OCI-LY3 (cell line): ENCODE data around the gene LYPD6B.

Experiments
- H2AFZ ChIP-seq: fragments of 200-600, 300-600 bp; shearing (Covaris generic); 2 replicates; pipeline ENCODE4 v1.6.0; 2014; ENCODE audit warnings: antibody characterized with exemption, low read depth, low read length
- H3K27ac ChIP-seq: fragments of 200-600, 300-600 bp; sonication (generic); 2 replicates; pipeline ENCODE4 v1.5.1; 2014; ENCODE audit warnings: mild to moderate bottlenecking, low read length, moderate library complexity, mixed read lengths
- H3K27me3 ChIP-seq: fragments of 200-600, 300-600 bp; sonication (generic); 2 replicates; pipeline ENCODE4 v1.6.1; 2014; ENCODE audit warnings: low read depth, low read length, mixed read lengths
- H3K36me3 ChIP-seq: fragments of 200-600, 300-600 bp; sonication (generic); replicated peaks from 2 replicates; pipeline ENCODE3; 2014; ENCODE audit warnings: low read depth, low read length, mixed read lengths
- H3K4me1 ChIP-seq: fragments of 300-600, 200-600 bp; sonication (generic); 2 replicates; pipeline ENCODE4 v1.6.1; 2014; ENCODE audit warnings: low read length, mixed read lengths
- H3K4me2 ChIP-seq: fragments of 200-600, 300-600 bp; sonication (generic); 2 replicates; pipeline ENCODE4 v1.6.1; 2014; ENCODE audit warnings: low read length, mixed read lengths
- H3K4me3 ChIP-seq: fragments of 300-600, 200-600 bp; sonication (generic); 2 replicates; pipeline ENCODE4 v1.5.1; 2014; ENCODE audit warnings: antibody characterized with exemption, mild to moderate bottlenecking, low read length, moderate library complexity
- H3K79me2 ChIP-seq: fragments of 300-600, 200-600 bp; shearing (Covaris generic); 2 replicates; pipeline ENCODE4 v1.6.1; 2014; ENCODE audit warnings: mild to moderate bottlenecking, low read length, mixed read lengths
- H3K9ac ChIP-seq: fragments of 300-600, 200-600 bp; shearing (Covaris generic); 2 replicates; pipeline ENCODE4 v1.6.0; 2014; ENCODE audit warnings: mild to moderate bottlenecking, low read length, moderate library complexity
- H3K9me3 ChIP-seq: fragments of 200-600, 300-600 bp; shearing (Covaris generic); 2 replicates; pipeline ENCODE4 v1.6.1; 2014; ENCODE audit warnings: low read length, mixed read lengths; ENCODE audit not compliant: insufficient read depth
- H4K20me1 ChIP-seq: fragments of 200-600, 300-600 bp; sonication (generic); 2 replicates; pipeline ENCODE4 v1.6.1; 2016; ENCODE audit warnings: low read length, mixed read lengths; ENCODE audit not compliant: insufficient read depth
- CTCF ChIP-seq: fragments of 200-600, 300-600 bp; sonication (generic); IDR thresholded peaks from 2 replicates; pipeline ENCODE4 v1.5.1; 2014; ENCODE audit warnings: antibody characterized with exemption, low read length, low read depth
- EZH2phosphoT487 ChIP-seq: fragments of 200-600 bp; shearing (Covaris generic); IDR thresholded peaks from 2 replicates; pipeline ENCODE4 v1.6.1; 2018; ENCODE audit warnings: antibody characterized with exemption, mixed run types, low read depth

Gene LYPD6B

GRCh38 chr2:149057401-149057800, 18.9 kb downstream of the LYPD6B start:
- Histone ChIP-seq H3K79me2 (no peaks in the 10 kb centered on the region), H2AFZ (no peak overlapping the region)

GRCh38 chr2:149058936-149059335, 20.4 kb downstream of the LYPD6B start:
- TF ChIP-seq CTCF (no peak), EZH2phosphoT487 (no peak)

More at GRCh38 chr2:149057401-149057800, 18.9 kb downstream of the LYPD6B start:
- Histone ChIP-seq H3K4me1 (no peaks in the 10 kb centered on the region), H3K4me2 (no peak overlapping the region), H3K9me3 (no peaks in the 10 kb centered on the region), H3K27me3 (peaks cover 19% of the 10 kb centered on the region), H3K9ac (no peak overlapping the region), H3K4me3 (no peak overlapping the region), H3K36me3 (no peaks in the 10 kb centered on the region), H4K20me1 (no peaks in the 10 kb centered on the region), H3K27ac (no peak overlapping the region)
- TF ChIP-seq CTCF = no peak
- TF ChIP-seq EZH2phosphoT487 = no peak

GRCh38 chr2:149059822-149060221, 21.3 kb downstream of the LYPD6B start:
- Histone ChIP-seq H3K27me3 (peaks cover 23% of the 10 kb centered on the region), H3K4me2 (no peak overlapping the region), H4K20me1 (no peaks in the 10 kb centered on the region), H3K27ac (no peak overlapping the region), H3K9me3 (no peaks in the 10 kb centered on the region), H3K4me3 (no peak overlapping the region), H3K36me3 (no peaks in the 10 kb centered on the region), H3K79me2 (no peaks in the 10 kb centered on the region), H2AFZ (no peak overlapping the region), H3K9ac (no peak overlapping the region), H3K4me1 (no peaks in the 10 kb centered on the region)
- TF ChIP-seq CTCF = no peak
- TF ChIP-seq EZH2phosphoT487 = no peak

More at GRCh38 chr2:149058936-149059335, 20.4 kb downstream of the LYPD6B start:
- no peaks in the 10 kb centered on the region for H4K20me1 ChIP-seq
- no peak overlapping the region for H2AFZ ChIP-seq
- no peak overlapping the region for H3K4me2 ChIP-seq
- no peak overlapping the region for H3K27ac ChIP-seq
- no peak overlapping the region for H3K4me3 ChIP-seq
- H3K4me1 ChIP-seq = no peaks in the 10 kb centered on the region
- H3K9me3 ChIP-seq = no peaks in the 10 kb centered on the region
- no peaks in the 10 kb centered on the region for H3K79me2 ChIP-seq
- no peaks in the 10 kb centered on the region for H3K36me3 ChIP-seq
- peaks cover 23% of the 10 kb centered on the region for H3K27me3 ChIP-seq
- no peak overlapping the region for H3K9ac ChIP-seq

- peaks cover 12% of the 10 kb centered on the region for H3K27me3 ChIP-seq
- no peaks in the 10 kb centered on the region for H3K9me3 ChIP-seq
- no peaks in the 10 kb centered on the region for H3K79me2 ChIP-seq
- no peaks in the 10 kb centered on the region for H4K20me1 ChIP-seq
- no peak overlapping the region for H2AFZ ChIP-seq
- H3K4me1 ChIP-seq = no peaks in the 10 kb centered on the region
- H3K9ac ChIP-seq = no peak overlapping the region
- no peak for TF ChIP-seq CTCF
- H3K4me3 ChIP-seq = no peak overlapping the region
- no peak overlapping the region for H3K27ac ChIP-seq
- no peak overlapping the region for H3K4me2 ChIP-seq
- no peaks in the 10 kb centered on the region for H3K36me3 ChIP-seq
Measured at GRCh38 chr2:149061133-149061745, 22.7 kb downstream of the LYPD6B start.
